SU-DHL-6 (cell line): ENCODE results near the gene ZNF208.

ENCODE experiments used
- CTCF ChIP-seq: fragments of 200-600 bp; sonication (generic); IDR thresholded peaks from one replicate; pipeline ENCODE4 v1.5.1; 2017; ENCODE audit warnings: antibody characterized with exemption, mild to moderate bottlenecking, low read length, moderate library complexity; ENCODE audit not compliant: insufficient read depth, poor library complexity, severe bottlenecking
- EZH2phosphoT487 ChIP-seq: fragments of 200-600 bp; sonication (generic), shearing (Covaris generic); conservative IDR thresholded peaks from 2 replicates; pipeline ENCODE4 v1.6.1; 2018; ENCODE audit warnings: mild to moderate bottlenecking, antibody characterized with exemption, low read length, moderate library complexity, mixed read lengths

DNA sequence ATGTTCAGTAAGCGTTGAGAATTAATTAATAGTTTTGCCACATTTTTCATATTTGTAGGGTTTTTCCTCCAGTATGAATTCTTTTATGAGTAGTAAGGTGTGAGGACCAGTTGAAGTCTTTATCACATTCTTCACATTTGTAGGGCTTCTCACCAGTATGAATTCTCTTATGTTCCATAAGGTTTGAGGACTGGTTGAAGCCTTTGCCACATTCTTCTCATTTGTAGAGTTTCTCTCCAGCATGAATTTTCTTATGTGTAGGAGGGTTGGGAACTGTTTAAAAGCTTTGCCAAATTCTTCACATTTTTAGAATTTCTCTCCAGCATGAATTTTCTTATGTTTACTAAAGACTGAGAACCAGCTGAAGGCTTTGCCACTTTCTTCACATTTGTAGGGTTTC is 40.3 kb downstream of the ZNF208 start:
- TF ChIP-seq CTCF (no peak), EZH2phosphoT487 (no peak)
